ENCODE data around the gene AADACL3. TPM values are rescaled to one million over a fixed set of nuclear protein-coding genes. Genes with fewer than 3 reads are reported as not detected.

AADACL3 gene
- total and polyA plus RNA-seq, 9 of the 15 experiments (the other 6 are each of a cell fraction or from before 2014, with no cell fraction given): not detected

DNA sequence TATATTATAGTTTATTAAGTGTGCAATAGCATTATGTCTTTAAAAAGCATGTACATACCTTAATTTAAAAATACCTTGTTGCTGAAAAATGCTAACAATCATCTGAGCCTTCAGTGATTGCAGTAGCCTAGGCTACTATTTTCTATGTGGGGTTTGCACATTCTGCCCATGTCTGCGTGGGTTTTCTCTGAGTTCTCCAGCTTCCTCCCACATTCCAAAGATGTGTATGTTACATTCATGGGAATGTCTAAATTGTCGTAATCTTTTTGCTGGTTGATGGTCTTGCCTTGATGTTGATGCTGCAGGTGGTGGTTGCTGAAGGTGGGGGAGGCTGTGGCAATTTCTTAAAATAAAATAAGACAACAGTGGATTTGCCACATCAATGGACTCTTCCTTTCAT lies 12.5 kb downstream of the AADACL3 start:
- ATAC-seq: no peak
- 0% methylated on average over 2 of the region's 2 CpGs for WGBS (ENCODE audit: insufficient coverage, low coverage, missing lambda C conversion rate)
- POLR2A ChIA-PET: no interaction called here
- H3K9me1 ChIP-seq (ENCODE audit: control insufficient read depth, insufficient read depth, low read length): no peaks in the 10 kb centered on the region
- no TSS peak for BruUV-seq (replicated peaks)
- intact Hi-C loops (cut with micrococcal nuclease) (no loop called here), in situ Hi-C loops (cut with MboI) (no loop called here)
- FAIRE-seq: no peak
- H2AFZ ChIP-seq (ENCODE audit: low read depth, low read length): no peak overlapping the region
- H3K4me2 ChIP-seq (ENCODE audit: insufficient read depth, low read length): no peak overlapping the region
- no peak for DNase-seq (ENCODE audit: extremely low read depth in 1 of 4, low spot score in 3 of 4)
- H3K79me2 ChIP-seq (ENCODE audit: control insufficient read depth, insufficient read depth, low read length): no peaks in the 10 kb centered on the region
- H3K27me3 ChIP-seq (ENCODE audit: control insufficient read depth in 2 of 2, insufficient read depth in 2 of 2, low read length in 2 of 2): peaks cover 10 to 32% of the 10 kb centered on the region in 2 experiments; a peak in 4 of 5 replicates
- no peak for TF ChIP-seq NFYB (IDR thresholded peaks at IDR 0.05; ENCODE audit: extremely low read depth, insufficient read length)
- TF ChIP-seq SNRNP70 (optimal IDR thresholded peaks at IDR 0.05; ENCODE audit: low read depth, low read length): no peak
- no peak for TF ChIP-seq E2F1 (CRISPR knock-in tag; IDR thresholded peaks at IDR 0.05)
- TF ChIP-seq ZKSCAN8 (CRISPR knock-in tag; IDR thresholded peaks at IDR 0.05): no peak
- TF ChIP-seq BRF1 (IDR thresholded peaks at IDR 0.05; ENCODE audit: borderline replicate concordance, extremely low read depth, insufficient read length): no peak
- TF ChIP-seq ZNF766 (CRISPR knock-in tag; conservative IDR thresholded peaks at IDR 0.05): no peak
- no peak for TF ChIP-seq GATAD2A (IDR thresholded peaks at IDR 0.05)
- TF ChIP-seq HDAC6 (IDR thresholded peaks at IDR 0.05; ENCODE audit: low read depth, low read length): no peak
- no peak for TF ChIP-seq CLOCK (CRISPR knock-in tag; IDR thresholded peaks at IDR 0.05; ENCODE audit: borderline replicate concordance)
- TF ChIP-seq CSDE1 (IDR thresholded peaks at IDR 0.05): no peak
- TF ChIP-seq FOXA1 (IDR thresholded peaks at IDR 0.05; ENCODE audit: borderline replicate concordance): no peak
- CTCF ChIA-PET (ENCODE audit: low intra/inter-chr PET ratio): no interaction called here
- no peaks in the 10 kb centered on the region for H4K20me1 ChIP-seq (replicated peaks; ENCODE audit: control insufficient read depth, insufficient read depth, low read length)
- no peaks in the 10 kb centered on the region for H3K4me1 ChIP-seq (replicated peaks in 1 of 2; ENCODE audit: control insufficient read depth in 2 of 2, insufficient read depth in 2 of 2, low read length in 2 of 2)
- H3K9me3 ChIP-seq (replicated peaks; ENCODE audit: control insufficient read depth, insufficient read depth, low read depth, low read length): no peaks in the 10 kb centered on the region
- no peak overlapping the region for H3K9ac ChIP-seq (ENCODE audit: insufficient read depth in 1 of 2, low read depth in 2 of 2, low read length in 2 of 2)
- H3K4me3 ChIP-seq: no peak overlapping the region
- H3K27ac ChIP-seq (ENCODE audit: extremely low read depth, low read depth, low read length): no peak overlapping the region
- no peaks in the 10 kb centered on the region for H3K36me3 ChIP-seq (ENCODE audit: control insufficient read depth, insufficient read depth, low read length)
